ENCODE data around the gene CLIC4. TPM values are rescaled to one million over a fixed set of nuclear protein-coding genes. Genes with fewer than 3 reads are reported as not detected.
"Not testable (repeated sequence)": the region's sequence is repeated elsewhere in the genome, so short reads cannot be mapped to it uniquely, and the experiment has no call there.

Gene CLIC4
- total RNA-seq, 2 donors from 2014 or later = 740 to 777 TPM

- Histone ChIP-seq H3K36me3 (no peaks in the 10 kb centered on the region), H3K9me3 (no peaks in the 10 kb centered on the region), H3K4me1 (ENCODE audit: control insufficient read depth in 1 of 2, low read depth in 2 of 2) (peaks cover 9 to 20% of the 10 kb centered on the region in 2 donors), H3K27me3 (replicated peaks; ENCODE audit: insufficient read depth) (no peaks in the 10 kb centered on the region), H3K27ac (peak overlapping the region in 1 of 2 donors; percentile 28), H3K4me3 (peak overlapping the region; percentile 5)
- TF ChIP-seq CTCF (IDR thresholded peaks at IDR 0.05) = no peak
- no peak for ATAC-seq (ENCODE audit: insufficient number of reproducible peaks, low FRiP score, low read depth)
- DNase-seq (ENCODE audit: low spot score) = no peak
These were observed 17.6 kb upstream of the CLIC4 start for GRCh38 chr1:24727501-24728216.

DNA sequence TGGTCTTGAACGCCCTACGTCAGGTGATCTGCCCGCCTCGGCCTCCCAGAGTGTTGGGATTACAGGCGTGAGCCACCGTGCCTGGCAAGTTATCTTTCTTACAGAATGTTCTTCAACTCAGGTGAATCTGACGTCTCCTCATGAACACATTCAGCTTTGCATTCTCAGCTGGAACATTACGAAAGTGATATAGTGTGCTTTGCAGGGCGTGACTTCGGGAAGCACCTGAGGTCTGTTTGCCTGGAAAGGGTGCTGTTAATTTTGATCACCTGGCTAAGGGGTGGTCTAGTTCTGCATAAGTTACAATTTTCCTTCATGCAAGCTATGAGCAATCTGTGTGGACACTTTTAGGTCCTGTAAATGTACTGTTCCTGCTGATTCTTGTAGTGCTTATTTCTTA is 16.3 kb upstream of the CLIC4 start:
- Histone ChIP-seq H3K36me3 (no peaks in the 10 kb centered on the region), H3K9me3 (no peaks in the 10 kb centered on the region), H3K27me3 (replicated peaks; ENCODE audit: insufficient read depth) (no peaks in the 10 kb centered on the region), H3K27ac (no peak overlapping the region), H3K4me3 (no peak overlapping the region), H3K4me1 (ENCODE audit: control insufficient read depth in 1 of 2, low read depth in 2 of 2) (peaks cover 9 to 20% of the 10 kb centered on the region in 2 donors)
- no peak for DNase-seq (ENCODE audit: low spot score)
- no peak for ATAC-seq (ENCODE audit: insufficient number of reproducible peaks, low FRiP score, low read depth)
- no peak for TF ChIP-seq CTCF (IDR thresholded peaks at IDR 0.05)

DNA sequence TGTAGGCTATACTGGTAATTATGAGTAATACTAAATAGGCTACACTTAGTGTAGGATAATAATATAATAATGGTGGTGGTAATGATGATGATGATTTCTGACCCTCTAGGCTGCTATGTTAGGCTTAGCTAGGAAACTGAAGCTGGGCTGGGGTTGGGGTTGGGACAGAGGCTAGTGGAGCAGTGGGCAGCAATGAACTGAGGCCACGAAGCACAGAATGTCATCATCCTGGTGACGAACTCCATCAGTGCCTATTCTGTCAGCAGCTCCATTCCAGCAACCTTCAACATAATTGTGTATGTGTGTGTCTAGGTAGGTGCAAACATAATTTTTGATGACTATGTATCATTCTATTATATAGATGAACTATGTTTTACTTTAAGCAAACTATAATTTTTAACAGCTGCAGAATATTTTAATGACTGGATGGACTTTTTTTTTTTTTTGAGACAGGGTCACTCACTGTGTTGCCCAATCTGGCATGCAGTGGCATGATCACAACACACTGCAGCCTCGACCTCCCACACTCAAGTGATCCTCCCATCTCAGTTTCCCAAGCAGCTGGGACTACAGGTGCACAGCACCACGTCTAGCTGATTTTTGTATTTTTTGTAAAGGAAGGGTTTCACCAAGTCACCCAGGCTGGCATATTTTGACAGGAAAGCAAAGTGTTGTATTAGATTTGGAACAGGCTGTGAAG is 12.9 kb upstream of the CLIC4 start:
- TF ChIP-seq CTCF (IDR thresholded peaks at IDR 0.05) = no peak
- H3K4me1 ChIP-seq (ENCODE audit: control insufficient read depth in 1 of 2, low read depth in 2 of 2) = peaks cover 0 to 27% of the 10 kb centered on the region in 2 donors
- no peak for ATAC-seq (ENCODE audit: insufficient number of reproducible peaks, low FRiP score, low read depth)
- H3K36me3 ChIP-seq = no peaks in the 10 kb centered on the region
- no peaks in the 10 kb centered on the region for H3K9me3 ChIP-seq
- no peak for DNase-seq (ENCODE audit: low spot score)
- H3K27ac ChIP-seq = no peak overlapping the region
- no peaks in the 10 kb centered on the region for H3K27me3 ChIP-seq (replicated peaks; ENCODE audit: insufficient read depth)
- no peak overlapping the region for H3K4me3 ChIP-seq

DNA sequence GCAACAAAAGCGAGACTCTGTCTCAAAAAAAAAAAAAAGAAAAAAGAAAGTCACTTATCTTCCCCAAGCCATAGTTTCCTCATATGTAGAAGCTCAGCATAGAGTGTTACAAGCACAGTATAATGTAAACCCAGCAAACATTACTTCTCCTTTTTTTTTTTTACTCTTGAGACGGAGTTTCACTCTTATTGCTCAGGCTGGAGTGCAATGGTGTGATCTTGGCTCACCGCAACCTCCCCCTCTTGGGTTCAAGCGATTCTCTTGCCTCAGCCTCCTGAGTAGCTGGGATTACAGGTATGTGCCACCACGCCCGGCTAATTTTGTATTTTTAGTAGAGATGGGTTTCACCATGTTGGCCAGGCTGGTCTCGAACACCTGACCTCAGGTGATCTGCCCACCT is 11.9 kb upstream of the CLIC4 start:
- ATAC-seq (ENCODE audit: insufficient number of reproducible peaks, low FRiP score, low read depth); DNase-seq (ENCODE audit: low spot score): not testable (repeated sequence)

DNA sequence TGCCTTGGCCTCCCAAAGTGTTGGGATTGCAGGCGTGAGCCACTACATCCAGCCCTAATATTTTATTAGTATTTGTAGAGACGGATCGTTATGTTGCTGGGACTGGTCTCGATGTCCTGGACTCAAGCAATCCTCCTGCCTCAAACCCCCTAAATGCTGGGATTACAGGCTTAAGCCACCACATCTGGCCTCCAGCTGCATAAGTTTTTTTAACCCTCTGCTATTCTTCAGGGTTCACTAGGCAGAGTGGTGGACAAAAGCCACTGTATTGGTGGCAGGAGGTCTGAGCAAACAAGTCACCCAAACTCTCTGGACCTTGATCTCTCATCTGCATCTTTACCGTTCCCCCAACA is 10.1 kb upstream of the CLIC4 start:
- Histone ChIP-seq H3K9me3 (no peaks in the 10 kb centered on the region), H3K27me3 (replicated peaks; ENCODE audit: insufficient read depth) (no peaks in the 10 kb centered on the region), H3K4me3 (no peak overlapping the region), H3K27ac (peak overlapping the region; percentile 31 to 38), H3K4me1 (ENCODE audit: control insufficient read depth in 1 of 2, low read depth in 2 of 2) (peaks cover 0 to 27% of the 10 kb centered on the region in 2 donors), H3K36me3 (no peaks in the 10 kb centered on the region)
- no peak for ATAC-seq (ENCODE audit: insufficient number of reproducible peaks, low FRiP score, low read depth)
- no peak for TF ChIP-seq CTCF (IDR thresholded peaks at IDR 0.05)
- no peak for DNase-seq (ENCODE audit: low spot score)

More for the DNA sequence above, 11.9 kb upstream of the CLIC4 start:
- H3K27me3 ChIP-seq (replicated peaks; ENCODE audit: insufficient read depth); H3K27ac ChIP-seq; H3K9me3 ChIP-seq; H3K36me3 ChIP-seq; H3K4me3 ChIP-seq: not testable (repeated sequence)
- H3K4me1 ChIP-seq (ENCODE audit: control insufficient read depth in 1 of 2, low read depth in 2 of 2) = peaks cover 0 to 27% of the 10 kb centered on the region in 2 donors

Measured in thoracic aorta (tissue), 2 donors.